HG02840 (cell line): ENCODE data around the gene TMEM165.

Experiments
- ATAC-seq: cut with Tn5 transposase; IDR thresholded peaks from one replicate; pipeline ENCODE4 v1.9.1; 2021; ENCODE audit warnings: mild to moderate bottlenecking, moderate library complexity, moderate number of reproducible peaks; ENCODE audit not compliant: unreplicated experiment, low FRiP score

Gene TMEM165

DNA sequence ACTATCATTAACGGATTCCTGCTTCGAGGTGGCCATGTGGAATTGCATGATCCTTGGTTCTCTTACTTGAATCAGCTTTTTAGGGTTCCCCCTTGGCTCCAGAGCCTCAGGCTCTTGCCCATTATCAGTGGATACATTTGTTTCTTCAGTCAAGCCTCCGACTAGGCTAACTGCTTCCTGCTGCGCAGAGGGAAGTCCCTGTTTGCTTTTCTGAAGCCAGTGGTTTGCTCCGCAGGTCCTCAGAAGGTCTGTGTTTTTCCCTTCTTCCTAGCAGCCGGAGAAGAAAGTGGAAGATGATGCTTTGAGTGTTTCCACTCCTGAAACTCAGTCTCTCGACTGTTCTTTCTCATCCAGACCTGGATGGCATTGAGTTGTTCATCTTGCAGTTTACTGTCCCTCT lies 29.1 kb upstream of the TMEM165 start:
- ATAC-seq: no peak

DNA sequence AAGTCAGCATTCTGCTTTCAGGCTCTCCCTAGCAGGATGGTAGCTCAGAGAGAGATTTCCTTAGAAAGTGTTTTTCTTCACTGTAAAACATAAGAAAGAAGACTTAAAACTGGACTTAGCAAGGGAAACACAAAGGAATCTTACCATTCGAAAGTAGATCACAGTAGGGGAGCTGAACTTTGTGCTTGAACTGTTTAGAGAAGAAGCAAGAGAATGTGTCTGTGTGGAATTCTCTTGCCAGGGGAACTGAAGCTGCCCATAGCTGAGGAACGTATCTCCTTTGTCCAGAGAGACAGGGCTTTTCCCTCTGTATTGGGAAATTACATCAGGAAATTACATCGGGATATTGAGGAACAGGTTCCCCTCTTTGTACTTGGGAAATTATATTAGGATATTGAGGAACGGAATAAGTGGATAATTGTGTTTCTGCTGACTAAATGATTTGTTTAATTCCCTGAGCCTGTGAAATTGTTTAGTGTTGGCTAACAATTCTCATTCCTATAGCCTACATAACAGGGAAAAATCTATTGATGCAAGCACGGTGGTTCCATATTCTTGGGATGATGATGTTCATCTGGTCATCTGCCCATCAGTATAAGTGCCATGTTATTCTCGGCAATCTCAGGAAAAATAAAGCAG lies 28.6 kb upstream of the TMEM165 start:
- no peak for ATAC-seq

DNA sequence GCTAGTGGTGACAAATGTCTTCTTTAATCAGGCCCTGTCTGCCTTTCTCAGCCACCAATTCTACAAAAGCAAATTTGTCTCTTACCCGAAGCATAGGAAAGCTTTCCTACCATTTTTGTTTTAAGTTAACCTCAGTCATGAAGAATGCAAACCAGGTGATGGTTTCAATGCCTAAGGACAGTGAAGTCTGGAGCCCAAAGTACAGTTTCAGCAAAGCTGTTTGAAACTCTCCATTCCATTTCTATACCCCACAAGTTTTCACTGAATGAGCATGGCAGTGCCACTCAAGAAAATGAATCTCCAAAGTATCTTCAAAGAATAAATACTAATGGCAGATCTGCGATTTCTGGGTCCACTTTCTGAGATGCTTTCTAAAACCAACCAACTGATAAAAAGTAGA lies 25.8 kb upstream of the TMEM165 start:
- ATAC-seq: no peak

DNA sequence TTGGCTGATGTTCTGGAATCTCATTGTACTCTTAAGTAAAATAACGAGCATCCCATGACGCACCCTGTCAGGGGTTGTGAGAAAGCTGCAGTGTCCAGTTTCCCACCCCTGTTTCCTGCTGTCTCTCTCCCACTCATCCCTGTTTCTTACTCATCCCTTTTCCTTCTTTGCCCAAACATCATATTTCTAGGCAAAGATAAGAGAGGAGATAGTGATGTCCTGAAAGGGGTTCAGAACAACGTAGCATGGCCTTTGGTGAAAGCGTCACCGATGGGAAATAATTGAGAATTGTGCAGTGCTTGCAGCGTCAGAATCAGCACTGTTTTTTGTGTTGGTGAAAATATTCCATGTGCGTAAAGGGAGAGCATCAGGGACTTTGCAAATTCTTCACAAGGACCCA lies 23.5 kb upstream of the TMEM165 start:
- ATAC-seq: no peak

DNA sequence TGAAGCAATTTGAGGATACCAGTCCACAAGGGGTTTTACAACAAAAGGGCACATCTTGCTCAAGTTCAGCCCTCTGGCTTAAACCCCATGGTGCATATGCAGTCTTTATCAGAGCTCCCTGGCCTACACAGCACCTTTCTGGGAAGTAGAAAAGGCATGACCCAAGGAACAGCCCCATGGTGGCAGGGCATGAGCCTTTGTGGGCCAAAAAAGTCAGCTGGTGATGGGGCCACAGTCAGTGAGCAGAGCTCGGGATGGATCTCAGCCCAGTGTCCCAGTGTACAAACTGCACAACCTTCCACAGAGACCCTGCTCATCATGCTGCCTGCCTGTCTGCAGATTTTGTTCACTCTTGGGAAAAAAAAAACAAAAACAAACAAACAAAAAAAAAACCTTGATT lies 22.3 kb upstream of the TMEM165 start:
- ATAC-seq: no peak

DNA sequence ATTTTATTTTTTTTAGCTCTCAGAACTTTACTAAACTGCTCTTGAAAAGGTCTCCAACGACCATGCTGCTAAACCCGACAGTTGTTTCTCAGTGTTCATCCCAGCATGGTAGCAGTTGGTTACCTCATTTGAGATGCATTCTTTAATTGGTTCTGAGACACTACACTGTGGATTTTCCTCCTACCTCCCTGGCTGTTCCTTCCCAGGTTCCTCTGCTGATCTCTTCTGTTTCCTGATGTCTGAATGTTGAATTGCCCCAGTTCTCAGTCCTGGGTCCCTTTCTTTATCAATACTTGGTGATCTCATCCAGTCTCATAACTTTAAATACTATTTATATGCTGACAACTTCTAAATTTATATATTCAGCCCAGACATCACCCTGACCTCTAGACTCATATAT lies 19.1 kb upstream of the TMEM165 start:
- ATAC-seq: no peak

DNA sequence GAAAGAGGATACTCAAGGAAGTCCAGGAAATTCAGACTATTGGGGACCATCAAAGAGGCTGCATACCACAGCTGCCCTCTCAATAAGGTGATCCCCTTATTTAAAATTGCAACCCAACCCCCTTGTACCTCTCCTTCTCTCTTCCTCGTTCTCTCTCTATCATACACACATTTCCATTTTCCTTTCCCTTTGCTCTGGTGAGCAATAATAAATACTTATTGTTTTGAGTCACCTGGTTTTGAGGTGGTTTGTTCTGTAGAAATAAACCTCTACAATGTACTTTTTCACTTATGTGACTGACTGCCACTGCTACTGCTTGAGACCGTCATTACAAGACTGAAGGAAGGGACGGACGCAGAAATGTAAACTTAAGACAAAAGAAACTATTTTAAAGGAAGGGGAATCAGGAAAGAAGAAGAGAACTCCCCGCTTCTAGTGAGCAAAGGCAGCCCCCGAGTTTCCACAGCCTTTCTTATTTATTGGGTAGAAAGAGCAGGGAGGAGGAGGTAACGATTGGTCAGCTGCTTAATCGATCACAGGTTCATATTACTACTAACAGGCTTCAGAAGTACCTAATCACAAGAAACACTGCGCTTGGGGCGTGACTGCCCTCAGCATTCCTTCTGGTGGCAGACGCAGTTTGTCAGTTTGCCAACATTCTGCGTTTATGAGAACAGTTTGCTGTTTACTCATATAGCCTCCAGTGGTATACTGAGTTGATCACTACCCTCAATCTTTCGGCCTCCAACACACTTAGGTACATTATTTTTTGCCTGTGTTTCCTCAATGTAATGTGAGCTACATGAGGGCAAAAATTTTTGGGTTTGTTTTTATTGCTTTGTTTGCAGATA lies 16.9 kb upstream of the TMEM165 start:
- ATAC-seq: no peak

DNA sequence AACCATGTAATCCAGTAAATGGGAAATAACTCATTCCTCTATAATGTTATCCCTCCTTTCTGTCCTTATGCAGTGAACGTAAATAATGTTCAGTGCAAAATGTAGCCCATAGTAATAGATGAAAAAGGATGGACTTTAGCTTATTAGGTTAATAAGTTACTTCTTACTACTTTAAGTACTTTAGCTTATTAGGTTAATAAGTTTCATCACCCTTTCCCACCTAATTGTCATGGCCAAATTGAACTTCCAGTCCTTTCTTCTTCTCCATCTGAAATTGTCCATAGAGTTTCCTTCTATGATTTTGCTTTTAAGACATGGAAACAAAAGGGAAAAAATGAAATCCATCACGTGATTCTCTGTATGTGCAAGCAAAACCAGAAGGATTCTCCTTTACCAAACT lies 15.2 kb upstream of the TMEM165 start:
- ATAC-seq: no peak

DNA sequence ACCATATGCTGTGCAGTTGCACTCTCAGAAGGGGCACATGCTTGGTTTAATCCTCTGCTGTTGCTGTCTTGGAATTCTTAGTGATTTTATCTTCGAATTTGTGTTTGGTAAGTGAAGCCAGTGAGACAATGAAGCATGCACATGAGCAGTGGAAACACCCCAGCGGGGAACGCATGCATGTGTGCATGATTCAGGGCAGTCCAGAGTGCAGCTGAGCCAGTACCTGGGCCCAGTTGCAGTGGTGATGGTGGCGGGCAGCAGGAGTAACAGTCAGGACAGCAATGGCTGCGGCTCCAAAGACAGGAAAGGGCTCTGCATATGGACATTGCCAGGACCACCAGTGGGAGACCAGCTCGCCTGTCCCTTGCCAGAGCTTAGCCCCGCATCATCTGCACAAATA lies 14.3 kb upstream of the TMEM165 start:
- ATAC-seq: no peak

DNA sequence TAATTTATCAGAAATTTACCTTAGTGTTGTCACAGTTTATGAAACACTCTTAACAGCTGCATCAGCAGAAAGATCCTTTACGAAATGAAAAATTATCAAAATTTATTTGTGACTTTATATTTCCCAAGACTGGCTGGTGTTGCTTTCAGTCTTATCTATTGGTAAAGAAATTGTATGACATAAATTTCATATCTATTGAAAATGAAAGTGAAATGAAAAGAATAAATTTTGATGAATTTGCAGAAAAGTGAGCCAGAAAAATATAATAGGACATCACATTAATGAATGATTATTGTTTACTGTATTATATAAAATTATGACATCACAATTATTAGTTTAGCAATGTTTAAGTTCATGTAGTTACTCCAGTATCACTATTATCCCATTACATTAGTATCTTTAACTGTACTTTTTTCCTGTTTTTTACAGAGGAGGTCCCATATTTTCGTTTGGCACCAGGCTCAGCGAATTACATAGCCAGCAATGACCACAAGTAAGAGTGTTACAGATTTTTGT lies 13.2 kb upstream of the TMEM165 start:
- no peak for ATAC-seq

DNA sequence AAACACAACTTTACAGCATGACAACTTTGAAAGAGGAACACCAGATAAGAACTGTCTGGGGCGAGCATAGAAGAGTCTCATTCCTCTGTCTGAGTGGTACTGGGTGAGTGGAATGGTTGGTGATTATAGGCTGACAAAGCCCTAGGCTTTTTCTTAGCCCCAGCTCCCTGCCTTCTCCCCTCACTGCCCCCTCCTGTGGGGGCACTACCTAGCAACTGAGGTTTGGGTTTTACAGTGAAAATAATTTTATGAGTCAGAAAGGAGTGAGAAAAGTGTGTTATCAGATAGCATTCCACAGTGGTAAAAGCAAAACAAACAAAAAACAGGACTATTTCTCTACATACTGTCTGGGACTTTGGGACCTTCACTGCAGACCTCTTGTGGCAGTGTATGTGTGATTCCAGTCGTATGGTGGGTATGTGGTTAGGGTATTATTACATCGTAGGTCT lies 10.5 kb upstream of the TMEM165 start:
- ATAC-seq: no peak

DNA sequence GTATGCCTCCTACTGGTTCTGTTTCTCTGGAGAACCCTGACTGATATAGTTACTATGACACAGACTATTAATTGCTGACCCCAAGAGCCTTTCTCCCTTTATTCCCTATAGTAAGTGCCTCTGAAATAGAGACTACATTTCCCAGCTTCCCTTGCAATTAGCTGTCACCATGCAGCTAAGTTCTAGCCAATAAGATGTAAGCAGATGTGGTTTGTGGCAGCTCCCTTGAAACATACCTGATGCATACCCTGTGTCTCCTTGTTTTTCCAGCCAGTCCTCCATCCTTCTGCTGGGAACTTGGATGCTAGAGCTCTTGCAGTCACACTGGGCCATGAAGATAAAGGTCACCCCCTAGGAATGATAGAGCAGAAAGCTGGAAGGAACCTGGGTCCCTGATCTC lies 9.7 kb upstream of the TMEM165 start:
- no peak for ATAC-seq

DNA sequence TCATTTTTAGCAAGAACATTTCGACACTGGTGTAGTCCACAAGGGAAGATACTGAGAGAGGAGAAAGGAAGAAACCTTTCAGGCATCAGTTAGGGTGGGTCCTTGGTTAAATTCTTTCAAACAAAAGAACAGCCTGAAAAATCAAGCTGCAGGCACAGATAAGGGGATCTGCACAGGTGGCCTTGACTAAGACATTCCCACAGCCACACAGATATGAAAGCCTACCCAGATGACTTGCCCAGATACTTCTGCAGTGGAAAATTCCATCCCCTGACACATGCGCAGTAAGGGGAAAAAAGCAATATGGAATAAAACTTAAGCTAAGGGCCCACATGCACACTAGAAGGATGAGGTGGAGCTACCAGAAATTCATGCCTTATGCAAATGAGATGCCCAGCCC lies 8.9 kb upstream of the TMEM165 start:
- no peak for ATAC-seq

DNA sequence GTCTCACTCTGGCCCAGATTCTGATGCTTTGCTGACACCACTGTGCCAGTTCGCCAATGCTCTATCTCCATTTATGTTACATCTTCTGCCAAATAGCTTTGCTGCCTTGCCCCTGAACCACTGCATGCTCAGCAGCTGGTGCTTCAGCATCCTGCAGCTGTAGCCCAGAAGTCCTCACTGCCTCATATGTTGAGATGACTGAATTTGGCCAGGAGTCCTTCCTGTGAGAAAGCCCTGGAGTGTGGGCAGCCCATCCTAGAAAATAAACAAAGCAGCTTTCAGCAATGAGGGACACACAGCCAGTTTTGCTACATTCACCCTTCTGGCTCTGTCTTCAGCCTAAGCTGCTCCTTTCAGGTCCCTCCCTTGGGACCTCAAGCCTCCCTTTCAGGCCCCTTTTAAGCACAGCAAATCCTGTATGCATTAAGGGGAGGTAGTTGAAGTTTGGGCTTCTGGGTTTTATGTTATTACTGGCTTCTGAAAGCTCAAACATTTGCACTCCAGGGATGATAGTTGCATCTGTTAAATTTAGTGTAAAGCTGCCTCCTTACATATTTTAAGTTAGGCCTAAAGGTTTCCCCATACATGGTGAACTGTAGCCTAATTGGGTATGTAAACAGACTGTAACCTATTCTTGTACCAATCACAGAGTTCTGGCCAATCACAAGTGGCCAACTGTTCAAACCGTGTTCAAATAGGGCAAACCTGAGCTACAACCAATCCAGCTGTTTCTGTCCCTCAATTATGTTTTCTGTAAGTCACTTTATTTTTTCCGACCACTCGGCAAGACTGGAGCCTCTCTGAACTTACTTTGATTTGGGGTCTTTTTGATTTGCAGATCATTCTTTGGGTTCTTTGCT lies 2.1 kb upstream of the TMEM165 start:
- ATAC-seq: no peak

DNA sequence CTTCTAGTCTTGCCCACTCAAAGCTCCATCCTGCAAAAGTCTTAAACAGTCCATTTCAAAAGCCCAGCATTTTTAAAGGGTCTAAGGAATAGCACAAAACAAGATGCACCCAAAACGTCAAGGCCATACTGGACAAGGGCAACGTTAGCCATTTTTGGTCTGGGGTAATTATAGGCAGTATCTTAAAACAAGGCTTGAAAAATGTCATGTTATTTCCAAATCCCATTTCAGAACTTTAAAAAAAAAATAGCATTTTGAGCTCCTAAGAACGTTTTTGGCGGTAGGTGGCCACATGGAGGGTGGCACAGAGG lies 584 bp upstream of the TMEM165 start:
- no peak for ATAC-seq

DNA sequence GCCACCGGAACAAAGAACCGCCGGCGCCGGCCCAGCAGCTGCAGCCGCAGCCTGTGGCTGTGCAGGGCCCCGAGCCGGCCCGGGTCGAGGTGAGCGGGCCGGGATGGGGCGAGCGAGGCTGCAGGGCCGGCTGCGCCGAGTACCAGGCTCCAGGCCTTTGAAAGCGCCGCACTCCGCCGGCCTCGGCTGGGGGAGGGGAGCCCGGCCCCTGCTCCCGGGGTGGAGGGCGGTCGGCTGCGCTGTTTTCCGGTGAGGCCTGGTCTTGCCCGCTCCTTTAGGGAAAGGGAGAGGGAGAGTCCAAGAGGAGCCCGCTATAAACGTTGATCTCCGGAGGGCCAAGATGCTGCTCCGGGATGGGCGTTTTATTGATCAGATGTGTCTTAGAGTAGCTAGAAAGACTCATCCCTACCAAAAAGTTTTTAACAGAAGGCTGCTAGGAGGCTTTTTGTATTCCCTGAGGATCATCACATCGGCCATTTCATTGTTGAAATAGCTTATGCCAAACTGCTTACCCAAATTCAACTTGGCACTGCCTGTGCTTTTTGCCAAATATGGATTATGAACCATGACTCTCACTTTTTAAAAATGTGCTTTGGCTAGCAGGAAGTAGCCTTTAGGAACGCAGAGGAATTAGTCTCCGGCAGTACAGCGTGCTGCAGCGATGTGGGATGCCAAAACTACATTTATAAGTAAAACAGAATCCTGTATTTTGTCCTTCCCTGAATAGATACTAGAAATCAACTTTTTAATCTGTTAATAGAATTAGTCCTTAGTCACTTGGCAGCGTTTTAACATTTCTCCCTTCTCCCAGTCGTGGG lies 760 bp downstream of the TMEM165 start:
- ATAC-seq: peak; percentile 39

DNA sequence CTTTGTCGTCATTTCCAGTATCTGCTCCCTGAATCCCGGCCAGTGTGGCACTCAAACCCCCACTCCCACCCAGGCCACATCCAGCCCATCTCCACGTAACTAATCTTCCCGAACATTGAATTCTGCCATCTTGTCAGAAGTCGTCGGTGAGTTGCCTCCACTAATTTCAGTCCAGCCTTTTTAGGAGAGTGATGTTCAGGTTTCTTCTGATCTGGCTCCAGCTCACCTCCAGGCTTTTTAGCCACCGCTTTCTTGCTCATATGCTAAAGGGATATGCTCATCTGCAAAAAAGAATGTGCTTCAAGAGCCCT lies 1.3 kb downstream of the TMEM165 start:
- ATAC-seq: no peak

DNA sequence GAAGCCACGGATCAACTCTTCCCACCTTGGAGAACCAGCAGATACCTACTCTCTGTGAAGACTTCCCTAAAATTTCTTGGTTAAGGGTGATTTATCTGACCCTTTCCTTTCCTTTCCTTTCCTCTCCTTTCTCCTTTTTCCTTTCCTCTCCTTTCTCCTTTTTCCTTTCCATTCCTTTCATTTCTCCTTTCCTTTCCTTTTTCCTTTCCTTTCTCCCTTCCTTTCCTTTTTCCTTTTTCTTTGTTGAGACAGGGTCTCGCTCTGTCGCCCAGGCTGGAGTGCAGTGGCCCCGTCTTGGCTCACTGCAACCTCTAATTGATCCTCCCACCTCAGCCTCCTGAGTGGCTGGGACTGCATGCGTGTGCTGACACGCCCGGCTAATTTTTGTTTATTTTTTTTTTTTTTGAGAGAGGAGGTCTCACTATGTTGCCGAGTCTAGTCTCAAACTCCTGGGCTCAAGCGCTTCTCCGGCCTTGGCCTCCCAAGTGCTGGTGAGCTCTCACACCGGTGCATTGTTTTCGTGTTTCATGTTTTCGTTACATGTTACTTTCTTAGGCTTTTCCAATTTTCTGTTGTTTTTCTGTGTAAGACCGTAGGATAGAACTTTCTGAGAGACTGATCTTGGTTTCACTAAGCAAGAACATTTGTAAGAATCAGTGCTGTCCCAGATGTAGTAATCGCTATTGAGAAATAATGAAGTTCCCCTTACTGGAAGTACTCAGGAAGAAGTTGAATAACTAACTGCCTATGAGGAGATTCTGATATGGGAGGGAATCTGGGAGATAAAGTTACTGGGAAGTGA lies 2.0 kb downstream of the TMEM165 start:
- no peak for ATAC-seq

DNA sequence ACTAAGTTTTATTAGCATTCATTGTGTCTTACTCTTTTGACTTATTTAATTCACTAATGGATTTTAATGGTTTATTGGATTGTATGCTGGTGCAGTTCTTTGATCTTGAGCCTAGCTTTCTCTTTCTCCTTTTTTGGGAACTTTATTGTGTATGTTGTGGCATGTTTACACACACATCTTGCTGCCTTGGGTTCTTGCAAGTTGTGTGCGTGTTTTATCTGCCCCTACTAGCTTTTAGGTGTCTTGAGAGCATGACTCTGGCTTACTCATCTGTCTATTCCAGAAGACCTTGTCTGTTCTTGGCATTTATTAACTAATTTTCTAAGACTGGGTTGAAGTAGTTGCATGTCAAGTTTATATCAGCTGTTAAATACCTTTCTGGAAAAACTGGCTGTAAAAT lies 2.7 kb downstream of the TMEM165 start:
- no peak for ATAC-seq

DNA sequence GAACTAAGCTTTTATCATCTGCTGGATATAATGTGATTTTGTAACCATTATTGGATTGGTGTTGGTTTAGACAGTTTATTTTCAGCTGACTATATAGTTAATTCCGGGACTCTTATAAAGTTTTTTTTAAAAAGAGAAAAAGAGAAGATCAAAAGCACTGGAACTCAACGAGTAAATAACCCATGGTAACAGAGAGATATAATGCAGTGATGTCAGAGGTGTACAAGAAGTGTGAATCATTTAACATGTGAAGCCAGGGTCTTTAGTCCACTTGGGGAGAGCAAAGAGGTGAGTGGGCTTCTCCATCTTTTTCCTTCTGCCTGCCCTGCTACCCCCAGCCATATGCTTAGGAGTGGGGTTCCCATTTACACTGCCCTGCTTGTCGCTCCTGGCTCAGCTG lies 3.2 kb downstream of the TMEM165 start:
- ATAC-seq: no peak
